ENCODE results near the gene BIVM. TPM values are rescaled to one million over a fixed set of nuclear protein-coding genes. Genes with fewer than 3 reads are reported as not detected.

The BIVM gene
- total RNA-seq, 1 donor from 2014 or later, result 13.3 TPM

DNA sequence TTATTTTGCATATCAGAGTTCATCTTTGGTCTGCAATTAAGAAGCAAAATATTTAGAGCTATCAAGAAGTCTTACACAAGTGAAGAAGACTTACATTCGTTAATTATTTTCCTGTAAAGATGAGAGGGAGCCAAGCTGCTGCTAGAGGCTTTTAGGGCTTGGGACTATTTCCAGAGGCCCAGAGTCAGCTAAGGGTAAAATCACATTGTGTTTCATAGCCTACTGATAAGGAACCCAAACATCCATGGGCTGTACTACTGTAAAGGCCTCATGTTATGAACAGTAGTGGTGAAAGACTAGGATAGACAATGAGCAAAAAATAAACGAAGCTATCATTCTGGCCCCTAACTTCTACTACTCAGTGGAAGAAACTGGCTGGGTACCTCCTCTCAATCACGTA lies 14.4 kb upstream of the BIVM start:
- Histone ChIP-seq H3K4me2 (ENCODE audit: low read length) (no peak overlapping the region), H3K4me3 (ENCODE audit: insufficient read depth, low read depth, low read length) (no peak overlapping the region), H3K36me3 (ENCODE audit: insufficient read depth, low read length) (peaks cover 22% of the 10 kb centered on the region), H2AFZ (ENCODE audit: low read depth, low read length) (no peak overlapping the region), H3K27ac (ENCODE audit: low read depth, low read length) (no peak overlapping the region), H3K79me2 (ENCODE audit: insufficient read depth, low read length) (no peaks in the 10 kb centered on the region), H3K9ac (ENCODE audit: low read length) (no peak overlapping the region), H4K20me1 (ENCODE audit: insufficient read depth, low read length) (no peaks in the 10 kb centered on the region), H3K4me1 (ENCODE audit: insufficient read depth, low read length) (no peaks in the 10 kb centered on the region), H3K27me3 (ENCODE audit: insufficient read depth, low read length) (no peaks in the 10 kb centered on the region), H3K9me3 (ENCODE audit: insufficient read depth, low read depth, low read length) (no peaks in the 10 kb centered on the region)
- FAIRE-seq (no peak), DNase-seq (ENCODE audit: low read depth) (no peak)
- Mint-ChIP-seq H3K4me3 (ENCODE audit: unreplicated experiment) (no peak overlapping the region), H3K4me1 (ENCODE audit: low read depth, unreplicated experiment) (peaks cover 4% of the 10 kb centered on the region), H3K27ac (ENCODE audit: unreplicated experiment) (no peak overlapping the region), H3K27me3 (ENCODE audit: low read depth, unreplicated experiment) (no peaks in the 10 kb centered on the region), H3K9me3 (ENCODE audit: unreplicated experiment) (peaks cover 9% of the 10 kb centered on the region), H3K36me3 (ENCODE audit: low read depth, unreplicated experiment) (peaks cover 10% of the 10 kb centered on the region)
- no peak for TF ChIP-seq EZH2 (IDR thresholded peaks at IDR 0.05; ENCODE audit: insufficient read depth, low read length)
- TF ChIP-seq, protein P1, sequence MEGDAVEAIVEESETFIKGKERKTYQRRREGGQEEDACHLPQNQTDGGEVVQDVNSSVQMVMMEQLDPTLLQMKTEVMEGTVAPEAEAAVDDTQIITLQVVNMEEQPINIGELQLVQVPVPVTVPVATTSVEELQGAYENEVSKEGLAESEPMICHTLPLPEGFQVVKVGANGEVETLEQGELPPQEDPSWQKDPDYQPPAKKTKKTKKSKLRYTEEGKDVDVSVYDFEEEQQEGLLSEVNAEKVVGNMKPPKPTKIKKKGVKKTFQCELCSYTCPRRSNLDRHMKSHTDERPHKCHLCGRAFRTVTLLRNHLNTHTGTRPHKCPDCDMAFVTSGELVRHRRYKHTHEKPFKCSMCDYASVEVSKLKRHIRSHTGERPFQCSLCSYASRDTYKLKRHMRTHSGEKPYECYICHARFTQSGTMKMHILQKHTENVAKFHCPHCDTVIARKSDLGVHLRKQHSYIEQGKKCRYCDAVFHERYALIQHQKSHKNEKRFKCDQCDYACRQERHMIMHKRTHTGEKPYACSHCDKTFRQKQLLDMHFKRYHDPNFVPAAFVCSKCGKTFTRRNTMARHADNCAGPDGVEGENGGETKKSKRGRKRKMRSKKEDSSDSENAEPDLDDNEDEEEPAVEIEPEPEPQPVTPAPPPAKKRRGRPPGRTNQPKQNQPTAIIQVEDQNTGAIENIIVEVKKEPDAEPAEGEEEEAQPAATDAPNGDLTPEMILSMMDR (IDR thresholded peaks at IDR 0.05; ENCODE audit: insufficient read depth, low read depth, low read length), result no peak

DNA sequence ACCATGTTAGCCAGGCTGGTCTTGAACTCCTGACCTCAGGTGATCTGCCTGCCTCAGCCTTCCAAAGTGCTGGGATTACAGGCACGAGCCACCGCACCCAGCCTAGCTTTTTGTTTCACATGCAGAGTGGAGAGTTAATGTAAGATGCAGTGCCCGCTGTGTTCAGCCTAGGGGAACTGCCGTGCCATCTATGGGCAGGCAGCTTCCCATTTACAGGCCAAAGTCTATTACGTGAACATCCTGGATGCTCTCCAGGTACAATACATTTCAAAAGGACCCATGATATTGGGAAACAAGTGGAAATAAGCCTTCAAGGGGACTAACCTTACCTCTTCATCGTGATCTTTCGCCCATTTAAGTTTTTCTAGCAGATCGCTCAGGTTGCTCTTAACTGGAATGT lies 10.2 kb upstream of the BIVM start:
- H3K36me3 ChIP-seq (ENCODE audit: insufficient read depth, low read length), result peaks cover 27% of the 10 kb centered on the region
- DNase-seq (ENCODE audit: low read depth), result no peak
- H3K9ac ChIP-seq (ENCODE audit: low read length), result no peak overlapping the region
- no peak for FAIRE-seq
- H3K4me1 ChIP-seq (ENCODE audit: insufficient read depth, low read length), result no peaks in the 10 kb centered on the region
- no peak overlapping the region for H3K27ac Mint-ChIP-seq (ENCODE audit: unreplicated experiment)
- H3K4me3 ChIP-seq (ENCODE audit: insufficient read depth, low read depth, low read length), result no peak overlapping the region
- no peak overlapping the region for H3K4me3 Mint-ChIP-seq (ENCODE audit: unreplicated experiment)
- no peaks in the 10 kb centered on the region for H3K27me3 Mint-ChIP-seq (ENCODE audit: low read depth, unreplicated experiment)
- no peak overlapping the region for H3K4me2 ChIP-seq (ENCODE audit: low read length)
- H3K9me3 ChIP-seq (ENCODE audit: insufficient read depth, low read depth, low read length), result no peaks in the 10 kb centered on the region
- H3K4me1 Mint-ChIP-seq (ENCODE audit: low read depth, unreplicated experiment), result peaks cover 2% of the 10 kb centered on the region
- H3K36me3 Mint-ChIP-seq (ENCODE audit: low read depth, unreplicated experiment), result peaks cover 2% of the 10 kb centered on the region
- no peak overlapping the region for H2AFZ ChIP-seq (ENCODE audit: low read depth, low read length)
- TF ChIP-seq, protein P1 (IDR thresholded peaks at IDR 0.05; ENCODE audit: insufficient read depth, low read depth, low read length), result no peak
- TF ChIP-seq EZH2 (IDR thresholded peaks at IDR 0.05; ENCODE audit: insufficient read depth, low read length), result no peak
- H3K9me3 Mint-ChIP-seq (ENCODE audit: unreplicated experiment), result no peaks in the 10 kb centered on the region
- no peak overlapping the region for H3K27ac ChIP-seq (ENCODE audit: low read depth, low read length)
- H3K79me2 ChIP-seq (ENCODE audit: insufficient read depth, low read length), result no peaks in the 10 kb centered on the region
- H4K20me1 ChIP-seq (ENCODE audit: insufficient read depth, low read length), result no peaks in the 10 kb centered on the region
- H3K27me3 ChIP-seq (ENCODE audit: insufficient read depth, low read length), result no peaks in the 10 kb centered on the region

DNA sequence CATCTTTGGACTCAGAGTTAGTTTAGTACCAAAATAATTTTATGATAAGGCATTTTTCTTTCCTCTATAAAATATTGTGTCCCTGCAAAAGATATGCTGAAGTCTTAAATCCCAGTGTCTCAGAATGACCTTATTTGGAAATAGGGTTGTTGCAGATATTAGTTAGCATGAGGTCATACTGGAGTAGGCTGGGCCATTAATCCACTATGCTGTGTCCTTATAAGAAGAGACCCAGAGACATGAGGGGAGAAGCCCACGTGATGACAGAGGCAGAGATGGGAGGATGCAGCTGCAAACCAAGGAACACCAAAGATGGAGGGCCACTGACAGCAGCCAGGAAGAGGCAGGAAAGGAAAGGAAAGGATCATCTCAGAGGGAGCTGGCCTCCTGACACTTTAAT lies 6.5 kb upstream of the BIVM start:
- Histone ChIP-seq H3K9me3 (ENCODE audit: insufficient read depth, low read depth, low read length) (no peaks in the 10 kb centered on the region), H3K27ac (ENCODE audit: low read depth, low read length) (no peak overlapping the region), H3K9ac (ENCODE audit: low read length) (no peak overlapping the region), H2AFZ (ENCODE audit: low read depth, low read length) (no peak overlapping the region), H3K79me2 (ENCODE audit: insufficient read depth, low read length) (peaks cover 8% of the 10 kb centered on the region), H3K4me1 (ENCODE audit: insufficient read depth, low read length) (no peaks in the 10 kb centered on the region), H3K27me3 (ENCODE audit: insufficient read depth, low read length) (no peaks in the 10 kb centered on the region), H4K20me1 (ENCODE audit: insufficient read depth, low read length) (no peaks in the 10 kb centered on the region), H3K4me3 (ENCODE audit: insufficient read depth, low read depth, low read length) (no peak overlapping the region), H3K36me3 (ENCODE audit: insufficient read depth, low read length) (peaks cover 13% of the 10 kb centered on the region), H3K4me2 (ENCODE audit: low read length) (no peak overlapping the region)
- DNase-seq (ENCODE audit: low read depth), result no peak
- H3K27ac Mint-ChIP-seq (ENCODE audit: unreplicated experiment), result no peak overlapping the region
- TF ChIP-seq EZH2 (IDR thresholded peaks at IDR 0.05; ENCODE audit: insufficient read depth, low read length), result no peak
- TF ChIP-seq, protein P1 (IDR thresholded peaks at IDR 0.05; ENCODE audit: insufficient read depth, low read depth, low read length), result no peak
- H3K27me3 Mint-ChIP-seq (ENCODE audit: low read depth, unreplicated experiment), result no peaks in the 10 kb centered on the region
- no peaks in the 10 kb centered on the region for H3K9me3 Mint-ChIP-seq (ENCODE audit: unreplicated experiment)
- H3K4me3 Mint-ChIP-seq (ENCODE audit: unreplicated experiment), result no peak overlapping the region
- H3K36me3 Mint-ChIP-seq (ENCODE audit: low read depth, unreplicated experiment), result peaks cover 2% of the 10 kb centered on the region
- FAIRE-seq, result no peak
- peaks cover 2% of the 10 kb centered on the region for H3K4me1 Mint-ChIP-seq (ENCODE audit: low read depth, unreplicated experiment)
